GM23338 (cell line): ENCODE measurements around the gene FES. TPM values are rescaled to one million over a fixed set of nuclear protein-coding genes. Genes with fewer than 3 reads are reported as not detected.

Source experiments
- ATAC-seq: fragments of 200-7000 bp; cut with Tn5 transposase; 3 replicates; pipeline ENCODE4 v1.9.1; 2020
- DNase-seq: peaks from one replicate; pipeline ENCODE4 v3.0.0-alpha.2; 2015; ENCODE audit warnings: low spot score
- H2AFZ ChIP-seq: fragments of 200-600 bp; sonication (generic); 2 replicates; pipeline ENCODE4 v1.8.0; 2016; ENCODE audit warnings: antibody characterized with exemption, mild to moderate bottlenecking, moderate library complexity
- H3F3A ChIP-seq: fragments of 200-600 bp; sonication (generic); replicated peaks from 2 replicates; pipeline ENCODE4 v1.8.0; 2017; ENCODE audit warnings: antibody characterized with exemption, mixed run types, low read depth
- H3K27ac ChIP-seq: fragments of 200-600 bp; sonication (generic); 2 replicates; pipeline ENCODE4 v1.6.1; 2016; ENCODE audit warnings: low read depth
- H3K27me3 ChIP-seq: fragments of 200-600 bp; sonication (generic); 2 replicates; pipeline ENCODE4 v1.8.0; 2016; ENCODE audit warnings: mild to moderate bottlenecking, mixed run types, moderate library complexity; ENCODE audit not compliant: insufficient read depth
- H3K36me3 ChIP-seq: fragments of 200-600 bp; sonication (generic); 2 replicates; pipeline ENCODE4 v1.8.0; 2016; ENCODE audit warnings: mild to moderate bottlenecking; ENCODE audit not compliant: insufficient read depth
- H3K4me1 ChIP-seq: fragments of 200-600 bp; sonication (generic); 2 replicates; pipeline ENCODE4 v1.8.0; 2016; ENCODE audit warnings: mild to moderate bottlenecking, moderate library complexity; ENCODE audit not compliant: insufficient read depth
- H3K4me2 ChIP-seq: fragments of 200-600 bp; sonication (generic); 2 replicates; pipeline ENCODE4 v1.7.1; 2017; ENCODE audit warnings: mixed run types
- H3K4me3 ChIP-seq: fragments of 200-600 bp; sonication (generic); 2 replicates; pipeline ENCODE4 v1.6.1; 2016; ENCODE audit warnings: mixed run types
- H3K79me2 ChIP-seq: fragments of 200-600 bp; sonication (generic); replicated peaks from 2 replicates; pipeline ENCODE4 v1.8.0; 2017; ENCODE audit warnings: mild to moderate bottlenecking; ENCODE audit not compliant: insufficient read depth
- H3K9me2 ChIP-seq: fragments of 200-600 bp; sonication (generic); 2 replicates; pipeline ENCODE4 v1.8.0; 2017; ENCODE audit not compliant: insufficient read depth
- H4K20me1 ChIP-seq: fragments of 200-600 bp; sonication (generic); replicated peaks from 2 replicates; pipeline ENCODE4 v1.8.0; 2017; ENCODE audit warnings: mild to moderate bottlenecking; ENCODE audit not compliant: insufficient read depth
- H3K27ac Mint-ChIP-seq: 2 replicates; pipeline ENCODE4 v1.8.0; 2020; ENCODE audit warnings: inconsistent platforms, mild to moderate bottlenecking, moderate library complexity, mixed read lengths
- H3K27me3 Mint-ChIP-seq: 3 replicates; pipeline ENCODE4 v1.8.0; 2022; ENCODE audit warnings: low read depth, mild to moderate bottlenecking, moderate library complexity, mixed read lengths, inconsistent platforms; ENCODE audit not compliant: insufficient read depth, poor library complexity
- H3K36me3 Mint-ChIP-seq: 3 replicates; pipeline ENCODE4 v1.8.0; 2021; ENCODE audit warnings: low read depth, mild to moderate bottlenecking, inconsistent platforms, moderate library complexity, mixed read lengths
- H3K4me1 Mint-ChIP-seq: 3 replicates; pipeline ENCODE4 v1.8.0; 2020; ENCODE audit warnings: mild to moderate bottlenecking, inconsistent platforms, mixed read lengths
- H3K4me3 Mint-ChIP-seq: 3 replicates; pipeline ENCODE4 v1.8.0; 2021; ENCODE audit warnings: moderate library complexity, mild to moderate bottlenecking, inconsistent platforms, mixed read lengths
- H3K9me3 Mint-ChIP-seq: 3 replicates; pipeline ENCODE4 v1.8.0; 2020; ENCODE audit warnings: moderate library complexity, mild to moderate bottlenecking, inconsistent platforms, mixed read lengths
- CREB1 ChIP-seq: fragments of 250-450 bp; sonication (Bioruptor Pico); IDR thresholded peaks from 2 replicates; pipeline ENCODE4 v1.5.0; 2020; ENCODE audit warnings: low read depth, mild to moderate bottlenecking, moderate library complexity
- ETS1 ChIP-seq: IDR thresholded peaks from 2 replicates; pipeline ENCODE4 v1.6.1; 2016; ENCODE audit warnings: antibody characterized with exemption
- EZH2 ChIP-seq: fragments of 200-600 bp; sonication (generic); IDR thresholded peaks from one replicate; pipeline ENCODE4 v1.8.0; 2017; ENCODE audit warnings: antibody characterized with exemption, mild to moderate bottlenecking, low read depth; ENCODE audit not compliant: unreplicated experiment
- EZH2phosphoT487 ChIP-seq: fragments of 200-600 bp; sonication (generic); IDR thresholded peaks from one replicate; pipeline ENCODE4 v1.8.1; 2018; ENCODE audit warnings: antibody characterized with exemption; ENCODE audit not compliant: unreplicated experiment
- JUNB ChIP-seq: IDR thresholded peaks from one replicate; pipeline ENCODE4 v1.6.1; 2016; ENCODE audit warnings: antibody characterized with exemption; ENCODE audit not compliant: unreplicated experiment
- NANOG ChIP-seq: IDR thresholded peaks from 2 replicates; pipeline ENCODE4 v1.6.1; 2016; ENCODE audit warnings: antibody characterized with exemption, borderline replicate concordance
- POLR2AphosphoS5 ChIP-seq: IDR thresholded peaks from 2 replicates; pipeline ENCODE4 v1.6.1; 2016; ENCODE audit warnings: antibody characterized with exemption, low read depth
- STAT1 ChIP-seq: IDR thresholded peaks from one replicate; pipeline ENCODE4 v1.6.1; 2016; ENCODE audit warnings: antibody characterized with exemption; ENCODE audit not compliant: unreplicated experiment
- ZNF114 ChIP-seq: fragments of 250-450 bp; sonication (Bioruptor Pico); IDR thresholded peaks from 2 replicates; pipeline ENCODE4 v1.5.0; 2020; ENCODE audit warnings: mild to moderate bottlenecking, moderate library complexity
- polyA plus RNA-seq: library from polyadenylated mRNA; unstranded; fragments of >200 nt; fragmentation: Nextera tagmentation; extraction: Ambion mirVana; gene quantifications from 2 replicates; pipeline ENCODE4 v1.2.1, GENCODE V29; 2016
- total RNA-seq: library from RNA; depleted of rRNA; stranded (reverse); fragments of >200 nt; shearing (Covaris generic); gene quantifications from 2 replicates; pipeline ENCODE4 v1.2.3, GENCODE V29; 2014
- TF ChIP-seq, protein P1 (sequence below): fragments of 250-450 bp; sonication (Bioruptor Pico); IDR thresholded peaks from 2 replicates; pipeline ENCODE4 v1.5.0; 2020; ENCODE audit warnings: mild to moderate bottlenecking, moderate library complexity

The FES gene
- total and polyA plus RNA-seq, 2 experiments from 2014 or later: 2.7 to 14.4 TPM

GRCh38 chr15:90868261-90868689 lies 16.0 kb upstream of the FES start, which contains the start of gene FURIN:
Gene FURIN, plus strand, starts transcription at chr15:90868588. Its CDS starts 7,153 bp downstream, at chr15:90875741.
- Mint-ChIP-seq H3K4me3 (peak within 1 kb of the TSS; percentile 14; the same call in 1 of the 3 replicates), H3K9me3 (no peaks in the 10 kb centered on the region), H3K27me3 (peaks cover 11% of the 10 kb centered on the region), H3K4me1 (peaks cover 50% of the 10 kb centered on the region), H3K36me3 (no peaks in the 10 kb centered on the region; the same call in 2 of the 3 replicates), H3K27ac (peak within 1 kb of the TSS; percentile 41; the same call in 1 of the 2 replicates)
- Histone ChIP-seq H3F3A (peaks cover 22% of the 10 kb centered on the region), H3K4me1 (peaks cover 44% of the 10 kb centered on the region), H4K20me1 (no peaks in the 10 kb centered on the region), H3K79me2 (peaks cover 12% of the 10 kb centered on the region; the same call in 1 of the 2 replicates), H3K27ac (peak within 1 kb of the TSS; percentile 85), H3K4me2 (peak within 1 kb of the TSS; percentile 90), H3K27me3 (no peaks in the 10 kb centered on the region), H2AFZ (no peak within 1 kb of the TSS), H3K9me2 (no peaks in the 10 kb centered on the region), H3K4me3 (no peak within 1 kb of the TSS), H3K36me3 (no peaks in the 10 kb centered on the region)
- TF ChIP-seq STAT1 (no peak), JUNB (no peak), EZH2phosphoT487 (no peak), CREB1 (CRISPR knock-in tag) (no peak), NANOG (no peak), ZNF114 (CRISPR knock-in tag) (no peak), EZH2 (no peak), ETS1 (no peak), POLR2AphosphoS5 (no peak)
- TF ChIP-seq, protein P1, sequence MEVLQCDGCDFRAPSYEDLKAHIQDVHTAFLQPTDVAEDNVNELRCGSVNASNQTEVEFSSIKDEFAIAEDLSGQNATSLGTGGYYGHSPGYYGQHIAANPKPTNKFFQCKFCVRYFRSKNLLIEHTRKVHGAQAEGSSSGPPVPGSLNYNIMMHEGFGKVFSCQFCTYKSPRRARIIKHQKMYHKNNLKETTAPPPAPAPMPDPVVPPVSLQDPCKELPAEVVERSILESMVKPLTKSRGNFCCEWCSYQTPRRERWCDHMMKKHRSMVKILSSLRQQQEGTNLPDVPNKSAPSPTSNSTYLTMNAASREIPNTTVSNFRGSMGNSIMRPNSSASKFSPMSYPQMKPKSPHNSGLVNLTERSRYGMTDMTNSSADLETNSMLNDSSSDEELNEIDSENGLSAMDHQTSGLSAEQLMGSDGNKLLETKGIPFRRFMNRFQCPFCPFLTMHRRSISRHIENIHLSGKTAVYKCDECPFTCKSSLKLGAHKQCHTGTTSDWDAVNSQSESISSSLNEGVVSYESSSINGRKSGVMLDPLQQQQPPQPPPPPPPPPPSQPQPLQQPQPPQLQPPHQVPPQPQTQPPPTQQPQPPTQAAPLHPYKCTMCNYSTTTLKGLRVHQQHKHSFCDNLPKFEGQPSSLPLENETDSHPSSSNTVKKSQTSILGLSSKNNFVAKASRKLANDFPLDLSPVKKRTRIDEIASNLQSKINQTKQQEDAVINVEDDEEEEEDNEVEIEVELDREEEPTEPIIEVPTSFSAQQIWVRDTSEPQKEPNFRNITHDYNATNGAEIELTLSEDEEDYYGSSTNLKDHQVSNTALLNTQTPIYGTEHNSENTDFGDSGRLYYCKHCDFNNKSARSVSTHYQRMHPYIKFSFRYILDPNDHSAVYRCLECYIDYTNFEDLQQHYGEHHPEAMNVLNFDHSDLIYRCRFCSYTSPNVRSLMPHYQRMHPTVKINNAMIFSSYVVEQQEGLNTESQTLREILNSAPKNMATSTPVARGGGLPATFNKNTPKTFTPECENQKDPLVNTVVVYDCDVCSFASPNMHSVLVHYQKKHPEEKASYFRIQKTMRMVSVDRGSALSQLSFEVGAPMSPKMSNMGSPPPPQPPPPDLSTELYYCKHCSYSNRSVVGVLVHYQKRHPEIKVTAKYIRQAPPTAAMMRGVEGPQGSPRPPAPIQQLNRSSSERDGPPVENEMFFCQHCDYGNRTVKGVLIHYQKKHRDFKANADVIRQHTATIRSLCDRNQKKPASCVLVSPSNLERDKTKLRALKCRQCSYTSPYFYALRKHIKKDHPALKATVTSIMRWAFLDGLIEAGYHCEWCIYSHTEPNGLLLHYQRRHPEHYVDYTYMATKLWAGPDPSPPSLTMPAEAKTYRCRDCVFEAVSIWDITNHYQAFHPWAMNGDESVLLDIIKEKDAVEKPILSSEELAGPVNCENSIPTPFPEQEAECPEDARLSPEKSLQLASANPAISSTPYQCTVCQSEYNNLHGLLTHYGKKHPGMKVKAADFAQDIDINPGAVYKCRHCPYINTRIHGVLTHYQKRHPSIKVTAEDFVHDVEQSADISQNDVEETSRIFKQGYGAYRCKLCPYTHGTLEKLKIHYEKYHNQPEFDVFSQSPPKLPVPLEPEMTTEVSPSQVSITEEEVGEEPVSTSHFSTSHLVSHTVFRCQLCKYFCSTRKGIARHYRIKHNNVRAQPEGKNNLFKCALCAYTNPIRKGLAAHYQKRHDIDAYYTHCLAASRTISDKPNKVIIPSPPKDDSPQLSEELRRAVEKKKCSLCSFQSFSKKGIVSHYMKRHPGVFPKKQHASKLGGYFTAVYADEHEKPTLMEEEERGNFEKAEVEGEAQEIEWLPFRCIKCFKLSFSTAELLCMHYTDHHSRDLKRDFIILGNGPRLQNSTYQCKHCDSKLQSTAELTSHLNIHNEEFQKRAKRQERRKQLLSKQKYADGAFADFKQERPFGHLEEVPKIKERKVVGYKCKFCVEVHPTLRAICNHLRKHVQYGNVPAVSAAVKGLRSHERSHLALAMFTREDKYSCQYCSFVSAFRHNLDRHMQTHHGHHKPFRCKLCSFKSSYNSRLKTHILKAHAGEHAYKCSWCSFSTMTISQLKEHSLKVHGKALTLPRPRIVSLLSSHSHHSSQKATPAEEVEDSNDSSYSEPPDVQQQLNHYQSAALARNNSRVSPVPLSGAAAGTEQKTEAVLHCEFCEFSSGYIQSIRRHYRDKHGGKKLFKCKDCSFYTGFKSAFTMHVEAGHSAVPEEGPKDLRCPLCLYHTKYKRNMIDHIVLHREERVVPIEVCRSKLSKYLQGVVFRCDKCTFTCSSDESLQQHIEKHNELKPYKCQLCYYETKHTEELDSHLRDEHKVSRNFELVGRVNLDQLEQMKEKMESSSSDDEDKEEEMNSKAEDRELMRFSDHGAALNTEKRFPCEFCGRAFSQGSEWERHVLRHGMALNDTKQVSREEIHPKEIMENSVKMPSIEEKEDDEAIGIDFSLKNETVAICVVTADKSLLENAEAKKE (CRISPR knock-in tag): no peak
- DNase-seq: no peak
- no peak for ATAC-seq
